ENCODE data around the gene KRTAP21-1.
"Not testable (repeated sequence)": the region's sequence is repeated elsewhere in the genome, so short reads cannot be mapped to it uniquely, and the experiment has no call there.

The KRTAP21-1 gene

DNA sequence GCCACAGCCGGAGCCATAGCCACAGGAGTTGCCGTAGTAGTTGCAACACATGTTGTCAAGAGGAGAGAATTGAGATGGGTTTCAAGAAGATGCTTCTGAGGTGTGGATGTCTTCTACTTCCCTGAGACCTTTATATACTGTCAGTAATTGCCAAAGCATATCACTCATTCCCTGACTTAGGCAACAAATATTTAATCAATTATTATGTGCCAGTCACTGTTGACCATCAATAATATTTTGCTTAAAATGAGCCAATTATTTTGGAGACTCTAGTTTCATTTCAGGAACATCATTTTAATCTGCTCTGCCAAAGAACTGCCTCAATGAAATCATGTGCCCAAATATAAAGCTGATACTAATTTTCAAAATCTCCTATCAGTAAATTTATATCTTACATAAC is at the start of gene KRTAP21-1:
Gene KRTAP21-1, minus strand, starts transcription at position 101 of the 400 bp plus-strand sequence. Its CDS starts 50 bp downstream, at position 51.
- DNase-seq: not testable (repeated sequence)

DNA sequence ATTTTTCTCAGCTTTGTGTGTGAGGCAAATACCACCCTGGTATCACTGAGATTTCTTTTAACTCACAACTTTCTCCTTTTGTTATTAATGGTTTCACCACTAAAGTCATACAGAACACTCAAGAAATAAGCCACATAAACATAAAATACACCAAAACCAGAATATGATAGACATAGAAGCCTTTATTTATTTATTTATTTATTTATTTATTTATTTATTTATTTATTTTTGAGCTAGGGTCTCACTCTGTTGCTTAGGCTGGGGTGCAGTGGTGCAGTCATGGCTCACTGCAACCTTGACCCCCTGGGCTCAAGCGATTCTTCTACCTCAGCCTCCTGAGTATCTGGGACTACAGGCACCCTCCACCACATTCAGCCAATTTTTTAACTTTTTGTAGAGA is 45.4 kb upstream of the KRTAP21-1 start:
- no peak for DNase-seq

DNA sequence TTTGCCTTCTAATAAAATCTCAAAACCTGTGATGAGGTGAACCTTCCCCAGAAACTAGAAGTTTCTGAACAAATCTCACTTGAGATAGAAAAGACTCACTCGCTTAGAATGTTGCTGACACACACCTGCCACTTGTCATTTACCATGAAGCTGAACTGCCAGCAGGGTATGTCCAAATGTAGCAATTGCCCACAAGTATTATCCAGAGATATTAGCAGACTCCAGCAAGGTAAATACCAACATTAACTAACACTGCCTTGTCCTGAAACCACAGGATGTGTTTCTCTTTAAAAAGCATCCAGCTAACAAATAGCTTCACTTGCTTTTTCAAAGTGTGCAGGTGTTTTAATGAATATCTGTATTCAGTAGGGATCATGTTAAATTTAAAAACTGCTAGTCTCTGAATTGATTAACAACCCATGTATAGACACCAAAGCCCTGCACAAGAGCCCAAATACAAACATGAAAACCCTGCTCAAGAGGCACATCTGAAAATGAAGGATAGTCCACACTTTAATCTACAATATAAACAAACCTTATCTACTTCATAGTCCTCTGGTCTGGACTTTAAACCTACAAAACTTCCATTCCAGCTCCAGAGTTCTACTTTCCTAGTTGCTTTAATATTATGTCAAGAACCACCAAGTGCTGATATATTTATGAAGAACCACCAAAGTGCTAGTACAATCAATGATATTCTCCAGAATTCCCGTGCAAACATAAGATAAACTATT is 38.5 kb upstream of the KRTAP21-1 start:
- DNase-seq: no peak

DNA sequence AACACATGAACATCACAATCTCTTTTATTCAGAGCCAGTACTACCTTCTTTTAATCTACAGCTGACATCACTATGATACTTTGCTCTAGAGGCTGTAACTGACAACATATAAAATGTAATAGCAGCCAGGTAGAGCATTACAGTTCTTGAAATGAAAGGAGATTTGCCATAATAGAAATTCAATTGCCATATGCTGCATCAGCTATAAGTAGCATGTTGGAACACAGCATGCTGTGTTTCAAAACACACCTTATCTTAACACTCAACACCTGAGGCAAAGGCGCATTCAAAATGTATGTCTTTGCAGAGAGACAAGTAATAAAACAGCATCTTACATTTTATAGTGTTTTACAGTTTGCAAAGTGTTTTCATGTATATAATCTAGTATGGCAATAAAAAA is 24.0 kb upstream of the KRTAP21-1 start:
- DNase-seq: no peak

DNA sequence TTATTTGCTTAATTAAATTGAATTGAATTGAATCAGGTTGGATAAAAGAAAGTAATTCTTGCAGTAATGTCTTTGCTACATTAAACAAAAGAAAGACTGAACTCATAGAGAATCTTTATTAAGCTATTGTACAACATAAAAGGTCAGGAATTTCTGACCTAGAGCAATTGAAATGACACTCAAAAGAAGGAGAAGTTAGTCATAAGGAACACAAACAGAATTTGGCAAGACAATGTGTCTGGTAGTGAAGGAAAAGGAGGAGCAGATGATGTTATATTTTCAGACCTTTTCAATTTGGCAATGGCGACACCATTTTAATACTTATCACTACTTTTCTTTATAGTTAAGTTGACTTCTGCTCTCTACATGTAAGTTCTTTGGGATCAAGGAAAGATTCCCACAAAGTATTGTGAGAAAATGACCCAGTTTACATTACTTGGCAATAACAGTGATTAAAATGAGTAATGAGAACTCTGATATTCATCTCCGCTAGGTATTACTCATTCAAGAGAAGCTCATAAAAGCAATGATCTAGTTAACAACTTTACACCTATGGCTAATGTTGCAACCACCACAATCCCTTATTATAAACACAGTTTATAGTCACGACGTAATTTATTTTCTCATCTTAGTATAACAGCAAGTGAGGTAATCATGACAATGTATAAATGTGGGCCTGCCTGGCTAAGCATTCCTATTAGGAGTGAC is 14.7 kb upstream of the KRTAP21-1 start:
- no peak for DNase-seq

DNA sequence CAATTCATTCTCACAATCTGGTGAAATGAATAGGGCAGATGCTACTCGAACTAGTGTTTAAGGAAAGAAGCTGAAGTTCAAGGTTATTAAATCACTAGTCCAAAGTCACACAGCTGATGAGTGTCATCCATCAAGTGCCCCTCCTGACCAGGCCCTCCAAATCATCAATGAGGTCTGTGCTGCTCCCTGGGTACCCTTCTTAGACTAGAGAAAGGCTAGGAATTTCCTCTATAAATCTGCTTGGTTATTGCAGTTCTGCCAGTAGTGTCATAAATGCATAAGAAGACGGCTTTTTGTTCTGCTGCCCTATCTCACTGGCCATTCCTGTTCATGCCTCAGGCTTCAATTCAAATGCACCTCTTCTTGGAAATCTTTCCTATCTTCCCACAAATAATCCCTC is 5.5 kb upstream of the KRTAP21-1 start:
- no peak for DNase-seq

DNA sequence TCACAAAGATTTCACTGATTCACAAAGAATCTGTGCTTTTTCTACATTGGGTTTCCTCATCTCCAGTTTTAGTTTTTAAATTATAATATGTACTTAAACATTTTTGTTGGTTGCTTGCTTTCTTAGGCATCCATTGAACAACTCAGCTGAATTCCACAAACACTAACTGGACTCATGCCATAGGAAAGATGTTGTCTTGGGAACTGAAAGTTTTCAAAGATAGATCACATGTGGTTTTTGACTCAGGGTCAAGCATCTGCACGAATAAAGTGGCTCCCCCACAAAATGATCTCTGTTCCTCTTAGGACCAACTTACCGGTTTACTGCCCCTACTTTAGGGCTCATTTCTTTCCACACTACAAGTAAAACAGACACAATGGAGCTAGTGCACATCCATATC is 3.1 kb upstream of the KRTAP21-1 start:
- DNase-seq: no peak

DNA sequence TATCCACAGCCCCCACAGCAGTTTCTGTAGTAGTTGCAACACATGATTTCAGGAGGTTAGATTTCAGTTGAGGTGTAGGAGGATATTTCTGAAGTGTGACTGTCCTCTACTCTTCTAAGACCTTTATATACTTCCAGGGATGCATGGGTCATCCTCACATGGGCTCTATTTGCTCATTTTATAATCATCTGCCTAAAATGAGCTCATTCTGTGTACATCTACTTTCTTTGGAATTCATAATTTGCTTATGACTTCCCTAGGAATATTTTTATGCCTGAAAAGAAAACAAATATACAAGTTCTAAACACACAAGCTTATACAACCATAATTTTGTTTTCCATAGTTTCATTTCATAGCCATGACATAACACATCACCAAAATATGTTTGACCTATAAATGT is 8.1 kb downstream of the KRTAP21-1 start, which contains the start of gene KRTAP21-2:
Gene KRTAP21-2, minus strand, starts transcription at position 101 of the 400 bp plus-strand sequence. Its CDS starts 57 bp downstream, at position 44.
- DNase-seq: no peak

DNA sequence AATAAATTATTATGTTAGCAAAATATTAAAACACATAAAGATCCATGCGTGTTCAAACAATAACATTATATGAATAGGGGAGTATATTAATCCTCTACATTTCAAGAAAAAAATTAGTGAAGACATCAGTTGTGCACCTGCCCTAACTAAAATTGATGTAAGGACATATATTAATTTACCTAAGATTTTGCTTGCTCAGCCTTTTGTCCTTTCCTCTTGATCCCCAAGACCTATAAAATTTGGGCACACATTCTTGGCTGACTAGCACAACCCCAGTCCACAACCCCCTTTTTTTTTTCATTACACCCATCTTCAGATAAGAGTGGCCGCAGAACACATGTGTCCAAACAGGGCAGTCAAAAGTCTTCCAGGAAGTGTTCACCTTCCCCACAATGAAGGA is 14.8 kb downstream of the KRTAP21-1 start:
- DNase-seq: no peak

DNA sequence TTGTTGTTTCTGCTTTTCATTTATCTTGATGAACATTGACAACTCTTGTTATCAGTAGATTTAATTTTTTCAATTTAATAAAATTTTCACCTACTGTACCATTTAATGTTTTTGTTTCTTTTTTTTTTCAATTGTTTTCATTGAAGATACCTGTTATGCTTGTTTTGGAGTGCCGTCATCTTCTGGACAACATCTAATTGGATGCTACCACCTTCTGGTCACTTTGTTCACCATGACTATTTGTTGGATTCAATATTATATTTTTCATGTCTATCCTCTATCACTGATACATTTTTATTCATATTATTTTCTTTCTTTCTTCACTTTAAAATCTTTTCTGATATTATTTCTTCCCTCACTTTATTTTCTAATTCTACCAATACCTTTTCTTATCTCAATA is 22.2 kb downstream of the KRTAP21-1 start:
- no peak for DNase-seq

DNA sequence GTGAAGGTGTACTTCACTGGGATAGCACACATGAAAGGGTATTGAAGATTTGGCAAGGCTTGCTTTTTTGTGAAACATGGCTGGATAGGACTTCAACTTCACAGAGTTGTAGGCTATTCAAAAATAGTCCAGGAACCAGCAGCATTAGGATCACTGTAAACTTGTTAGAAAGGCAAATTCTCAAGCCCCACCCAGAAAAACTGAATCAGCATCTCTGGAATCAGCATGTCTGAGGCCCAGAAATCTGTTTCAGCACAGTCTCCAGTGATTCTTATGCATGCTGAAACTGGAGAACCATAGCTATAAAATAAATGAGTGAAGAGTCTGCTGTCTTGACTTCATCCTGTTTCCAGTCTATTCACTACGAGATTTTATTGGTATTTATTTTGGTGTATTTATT is 28.5 kb downstream of the KRTAP21-1 start:
- no peak for DNase-seq

DNA sequence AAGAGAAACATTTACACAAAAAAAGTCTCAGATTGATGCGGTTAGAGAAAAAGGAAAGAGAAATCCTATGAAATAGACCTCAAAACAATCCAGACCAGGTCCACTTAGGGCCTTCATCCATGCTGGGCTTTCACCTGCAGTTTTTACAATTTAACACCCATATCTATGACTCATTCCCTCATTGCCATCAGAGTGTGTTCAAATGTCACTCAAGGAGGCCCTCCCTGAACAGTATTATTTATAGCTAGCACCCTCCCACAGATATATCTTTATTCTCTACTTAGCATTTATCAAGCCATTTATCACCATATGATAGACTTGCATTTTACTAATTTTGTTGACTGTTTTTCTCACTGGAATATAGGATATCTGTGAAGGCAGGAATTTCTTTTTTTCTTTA is 35.8 kb downstream of the KRTAP21-1 start:
- no peak for DNase-seq

DNA sequence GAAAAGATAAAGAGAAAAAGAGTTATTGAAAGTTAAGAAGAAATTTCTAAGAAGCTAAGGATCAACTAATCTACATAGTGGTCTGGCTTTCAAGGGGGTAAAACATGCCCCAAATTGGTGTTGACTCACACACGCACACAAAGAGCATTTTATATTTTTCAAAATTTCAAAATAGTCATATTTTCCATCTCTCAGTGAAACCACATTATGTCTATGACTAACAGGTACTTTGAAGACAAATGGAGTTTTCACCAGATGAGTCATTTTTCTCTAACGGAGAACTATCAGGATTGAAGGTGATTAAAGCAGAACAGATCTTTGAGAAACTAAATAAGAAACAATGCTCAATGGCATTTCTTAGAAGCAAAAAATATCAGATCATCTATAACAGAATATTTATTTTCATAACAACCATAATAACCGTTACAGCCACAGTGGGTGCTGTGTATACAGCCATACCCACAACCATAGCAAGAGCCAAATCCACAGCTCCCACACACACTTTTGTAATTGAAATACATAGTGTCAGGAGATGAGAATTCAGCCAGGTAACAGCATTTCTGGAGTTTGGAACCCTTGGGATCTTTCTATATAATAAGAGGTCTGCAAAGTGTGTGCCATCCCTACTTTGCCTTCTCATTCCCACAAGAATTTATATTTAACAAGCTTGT is 36.9 kb downstream of the KRTAP21-1 start, which contains the start of gene KRTAP21-3:
Gene KRTAP21-3, minus strand, starts transcription at position 539 of the 671 bp plus-strand sequence. Its CDS starts 18 bp downstream, at position 521.
- DNase-seq: no peak

DNA sequence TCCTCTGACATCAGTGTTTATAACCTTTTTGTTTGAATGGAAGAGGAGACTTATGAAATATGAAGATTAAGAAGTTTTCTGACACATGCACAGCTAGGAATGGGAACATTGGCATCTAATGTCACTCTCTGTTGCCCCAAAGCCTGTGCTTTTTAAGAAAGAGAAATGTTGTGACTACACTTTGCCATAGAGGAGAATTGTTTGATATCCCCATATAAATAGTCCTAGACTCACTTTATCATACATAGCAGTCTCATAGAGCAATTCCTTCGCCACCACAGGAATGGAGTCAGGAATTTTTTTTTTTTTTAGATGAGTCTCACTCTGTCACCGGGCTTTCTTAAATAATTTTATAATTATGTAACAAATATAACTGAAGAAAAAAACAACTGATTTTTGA is 38.1 kb downstream of the KRTAP21-1 start:
- DNase-seq: no peak

DNA sequence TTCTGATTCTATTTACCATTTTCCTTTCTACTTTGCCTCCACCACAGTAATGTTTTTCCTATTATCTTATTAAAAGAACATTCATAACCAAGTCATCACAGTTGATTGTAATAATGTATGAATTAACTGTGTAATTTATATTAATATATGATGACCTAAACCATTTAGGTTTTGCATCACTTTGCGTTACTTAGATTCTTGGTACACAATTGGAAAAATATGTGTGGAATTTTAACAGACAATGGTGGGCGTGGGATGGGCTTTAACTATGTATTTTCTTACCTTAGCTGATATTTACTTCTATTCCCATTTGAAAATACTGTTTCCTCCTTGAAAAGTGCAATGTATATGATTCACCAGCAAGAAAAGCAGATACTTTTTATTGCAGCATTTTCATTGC is 40.3 kb downstream of the KRTAP21-1 start:
- no peak for DNase-seq

DNA sequence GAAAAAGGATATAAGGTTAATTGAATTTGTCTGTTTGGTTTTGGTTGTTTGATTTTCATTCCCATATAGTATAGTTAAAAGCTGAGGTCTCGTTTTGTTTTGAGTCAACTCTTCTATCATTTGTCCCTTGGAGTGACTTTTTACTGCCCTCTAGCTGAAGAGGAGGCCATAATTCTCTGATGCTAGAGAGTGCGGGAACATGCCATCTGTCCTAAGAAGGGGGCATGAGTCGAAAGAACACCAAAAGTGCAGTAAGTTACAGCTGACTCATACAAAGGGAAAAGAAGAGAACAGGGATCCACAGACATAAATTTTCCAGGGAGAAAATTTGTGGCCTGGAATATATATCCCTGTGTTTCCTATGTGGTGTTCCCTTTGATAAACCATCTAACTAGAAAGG is 40.8 kb downstream of the KRTAP21-1 start:
- DNase-seq: no peak

DNA sequence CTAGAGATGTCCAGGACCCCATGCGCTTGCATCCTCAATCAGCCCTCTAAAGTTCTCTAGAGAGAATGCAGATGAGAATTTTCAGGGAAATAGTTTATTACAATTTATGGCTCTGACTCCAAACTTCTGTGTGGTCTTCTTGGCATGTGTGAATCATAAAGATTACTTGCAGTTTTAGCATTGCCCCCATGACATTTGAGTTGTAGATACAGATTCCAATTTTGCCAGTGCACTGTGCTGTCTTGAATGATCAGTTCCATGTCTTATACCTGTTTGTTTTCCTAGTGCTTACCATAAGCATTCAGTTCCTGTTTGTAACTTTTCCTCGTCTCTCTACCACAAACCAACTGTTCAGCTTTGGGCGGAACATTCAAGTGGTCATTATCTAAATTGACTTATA is 41.5 kb downstream of the KRTAP21-1 start:
- DNase-seq: no peak

DNA sequence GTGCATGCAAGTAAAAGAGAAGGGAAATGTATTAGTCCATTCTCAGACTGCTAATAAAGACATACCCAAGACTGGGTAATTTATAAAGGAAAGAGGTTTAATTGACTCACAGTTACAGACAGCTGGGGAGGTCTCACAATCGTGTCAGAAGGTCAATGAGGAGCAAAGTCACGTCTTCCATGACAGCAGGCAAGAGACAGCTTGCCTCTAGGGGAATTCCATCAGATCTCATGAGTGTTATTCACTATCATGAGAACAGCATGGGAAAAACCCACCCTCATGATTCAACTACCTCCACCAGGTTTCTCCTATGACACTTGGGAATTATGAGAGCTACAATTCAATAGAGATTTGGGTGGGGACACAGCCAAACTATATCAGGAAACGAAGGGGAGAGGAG is 44.7 kb downstream of the KRTAP21-1 start:
- no peak for DNase-seq

DNA sequence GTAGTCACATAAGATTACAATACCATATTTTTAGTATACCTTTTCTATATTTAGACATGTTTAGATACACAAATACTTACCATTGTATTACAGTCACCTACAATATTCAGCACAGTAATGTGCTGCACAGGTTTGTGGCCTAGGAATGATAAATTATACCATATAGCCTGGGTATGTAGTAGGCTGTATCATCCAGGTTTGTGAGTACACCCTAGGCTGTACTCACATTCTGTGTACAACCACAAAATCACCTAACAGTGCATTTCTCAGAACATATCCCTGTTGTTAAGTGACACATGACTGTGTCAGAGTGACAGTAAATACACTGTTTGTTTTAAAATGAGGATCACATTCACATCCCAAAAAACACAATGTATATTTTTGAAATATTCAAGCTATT is 47.8 kb downstream of the KRTAP21-1 start:
- no peak for DNase-seq

Data from inflammatory macrophage treated with lipopolysaccharide for 4 hours (primary cell).